H9 (cell line): Measurements from ENCODE around the gene LPP. TPM values are rescaled to one million over a fixed set of nuclear protein-coding genes. Genes with fewer than 3 reads are reported as not detected.

Experiments used
- DNase-seq: peaks from one replicate; pipeline ENCODE4 v3.0.0-alpha.2; 2017
- H2AFZ ChIP-seq: one replicate; pipeline ENCODE4 v1.6.1; 2013; ENCODE audit warnings: mild to moderate bottlenecking, low read length, control low read depth, moderate library complexity
- H2AK5ac ChIP-seq: 2 replicates; pipeline ENCODE4 v1.6.1; 2013; ENCODE audit warnings: low read length, control low read depth, mixed read lengths; ENCODE audit not compliant: insufficient read length
- H2BK120ac ChIP-seq: one replicate; pipeline ENCODE4 v1.6.1; 2013; ENCODE audit warnings: low read depth, mild to moderate bottlenecking, low read length, control low read depth, inconsistent platforms; ENCODE audit not compliant: poor library complexity, severe bottlenecking
- H2BK12ac ChIP-seq: 2 replicates; pipeline ENCODE4 v1.6.1; 2013; ENCODE audit warnings: low read length, control low read depth, mixed read lengths, low read depth; ENCODE audit not compliant: insufficient read length
- H2BK15ac ChIP-seq: 2 replicates; pipeline ENCODE4 v1.6.1; 2013; ENCODE audit warnings: low read depth, low read length, control low read depth
- H2BK20ac ChIP-seq: one replicate; pipeline ENCODE4 v1.6.1; 2013; ENCODE audit warnings: low read depth, mild to moderate bottlenecking, low read length, control low read depth, inconsistent platforms; ENCODE audit not compliant: poor library complexity, severe bottlenecking
- H2BK5ac ChIP-seq: 2 replicates; pipeline ENCODE4 v1.6.1; 2013; ENCODE audit warnings: low read length, control low read depth, mixed read lengths; ENCODE audit not compliant: insufficient read length
- H3K14ac ChIP-seq: 2 replicates; pipeline ENCODE4 v1.6.1; 2013; ENCODE audit warnings: low read length, control low read depth; ENCODE audit not compliant: insufficient read depth
- H3K18ac ChIP-seq: 2 replicates; pipeline ENCODE4 v1.6.1; 2013; ENCODE audit warnings: low read depth, mild to moderate bottlenecking, mixed read lengths, low read length, control low read depth; ENCODE audit not compliant: insufficient read length
- H3K23ac ChIP-seq: 2 replicates; pipeline ENCODE4 v1.6.1; 2013; ENCODE audit warnings: low read length, control low read depth, mixed read lengths, low read depth; ENCODE audit not compliant: insufficient read length
- H3K23me2 ChIP-seq: 2 replicates; pipeline ENCODE4 v1.6.1; 2013; ENCODE audit warnings: low read depth, mild to moderate bottlenecking, mixed read lengths, low read length, control low read depth; ENCODE audit not compliant: insufficient read length, poor library complexity, severe bottlenecking
- H3K27ac ChIP-seq: 2 replicates; pipeline ENCODE4 v1.5.1; 2013; ENCODE audit warnings: low read length, control low read depth, mixed read lengths, low read depth; ENCODE audit not compliant: insufficient read length
- H3K27me3 ChIP-seq: 2 replicates; pipeline ENCODE4 v1.6.1; 2013; ENCODE audit warnings: low read length, control low read depth, inconsistent platforms; ENCODE audit not compliant: insufficient read depth
- H3K4ac ChIP-seq: 2 replicates; pipeline ENCODE4 v1.6.1; 2013; ENCODE audit warnings: low read depth, mild to moderate bottlenecking, control low read depth, inconsistent platforms, low read length, moderate library complexity
- H3K4me1 ChIP-seq: 2 replicates; pipeline ENCODE4 v1.6.1; 2013; ENCODE audit warnings: low read length, control low read depth, inconsistent platforms; ENCODE audit not compliant: insufficient read depth
- H3K4me2 ChIP-seq: 2 replicates; pipeline ENCODE4 v1.6.1; 2013; ENCODE audit warnings: low read length, control low read depth, mixed read lengths; ENCODE audit not compliant: insufficient read length, insufficient read depth
- H3K56ac ChIP-seq: 2 replicates; pipeline ENCODE4 v1.6.1; 2013; ENCODE audit warnings: low read depth, mild to moderate bottlenecking, mixed read lengths, low read length, control low read depth; ENCODE audit not compliant: insufficient read length
- H3K79me1 ChIP-seq: 2 replicates; pipeline ENCODE4 v1.6.1; 2013; ENCODE audit warnings: low read depth, mild to moderate bottlenecking, moderate library complexity, low read length, control low read depth, inconsistent platforms; ENCODE audit not compliant: insufficient read depth, poor library complexity, severe bottlenecking
- H3K79me2 ChIP-seq: 2 replicates; pipeline ENCODE4 v1.6.1; 2013; ENCODE audit warnings: low read length, control low read depth, inconsistent platforms; ENCODE audit not compliant: insufficient read depth
- H3K9ac ChIP-seq: 2 replicates; pipeline ENCODE4 v1.6.1; 2013; ENCODE audit warnings: low read length, control low read depth, mixed read lengths; ENCODE audit not compliant: insufficient read length; ENCODE audit errors: extremely low read depth
- H3K9me3 ChIP-seq: one replicate; pipeline ENCODE4 v1.6.1; 2013; ENCODE audit warnings: low read depth, low read length, inconsistent platforms; ENCODE audit not compliant: control insufficient read depth
- H3T11ph ChIP-seq: one replicate; pipeline ENCODE4 v1.6.1; 2013; ENCODE audit warnings: mild to moderate bottlenecking, low read length, control low read depth, inconsistent platforms
- H4K20me1 ChIP-seq: one replicate; pipeline ENCODE4 v1.6.1; 2013; ENCODE audit not compliant: control insufficient read depth, insufficient read length, insufficient read depth
- H4K5ac ChIP-seq: 2 replicates; pipeline ENCODE4 v1.6.1; 2013; ENCODE audit warnings: low read depth, mild to moderate bottlenecking, mixed read lengths, low read length, control low read depth; ENCODE audit not compliant: insufficient read length
- H4K8ac ChIP-seq: replicated peaks from 2 replicates; pipeline ENCODE4 v1.6.1; 2013; ENCODE audit warnings: low read length, control low read depth, mixed read lengths, low read depth; ENCODE audit not compliant: insufficient read length
- H4K91ac ChIP-seq: 2 replicates; pipeline ENCODE4 v1.6.1; 2013; ENCODE audit warnings: low read depth, mild to moderate bottlenecking, moderate library complexity, mixed read lengths, low read length, control low read depth; ENCODE audit not compliant: insufficient read length
- H3K27ac Mint-ChIP-seq, 3 experiments: 2 replicates in 2 of 3; 3 replicates in 1 of 3; pipeline ENCODE4 v1.8.0; 2020 to 2021; ENCODE audit warnings: mixed read lengths in 3 of 3, mild to moderate bottlenecking in 1 of 3, moderate library complexity in 1 of 3
- H3K27me3 Mint-ChIP-seq: 2 replicates; pipeline ENCODE4 v1.8.0; 2021; ENCODE audit warnings: low read depth, mild to moderate bottlenecking, moderate library complexity, mixed read lengths
- H3K36me3 Mint-ChIP-seq, 3 experiments: 2 replicates in 2 of 3; 3 replicates in 1 of 3; pipeline ENCODE4 v1.8.0; 2020 to 2021; ENCODE audit warnings: low read depth in 3 of 3, mixed read lengths in 3 of 3; ENCODE audit not compliant: insufficient read depth in 1 of 3
- H3K4me1 Mint-ChIP-seq, 2 experiments: 2 replicates each; pipeline ENCODE4 v1.8.0; 2020; ENCODE audit warnings: mixed read lengths in 2 of 2
- H3K4me3 Mint-ChIP-seq, 2 experiments: 2 replicates in 1 of 2; 3 replicates in 1 of 2; pipeline ENCODE4 v1.8.0; 2020 to 2021; ENCODE audit warnings: mild to moderate bottlenecking in 2 of 2, mixed read lengths in 2 of 2, moderate library complexity in 1 of 2
- H3K9me3 Mint-ChIP-seq, 2 experiments: 2 replicates in 1 of 2; 3 replicates in 1 of 2; pipeline ENCODE4 v1.8.0; 2020; ENCODE audit warnings: mild to moderate bottlenecking in 2 of 2, mixed read lengths in 2 of 2, moderate library complexity in 1 of 2
- WGBS: extraction: QIAGEN DNeasy Blood & Tissue Kit; methylation state at CpG from one replicate; pipeline ENCODE4 v1.1.7; 2013; ENCODE audit warnings: missing lambda C conversion rate, low lambda C conversion rate, mixed read lengths; ENCODE audit not compliant: insufficient read length; ENCODE audit errors: extremely low coverage; 5-methylcytosine and 5-hydroxymethylcytosine counted together
- total RNA-seq: library from RNA; stranded (reverse); gene quantifications from 2 replicates; pipeline ENCODE4 v1.2.1, GENCODE V29; 2021
- TF ChIP-seq, protein P1 (sequence below): fragments of 200-600 bp; sonication (generic); conservative IDR thresholded peaks from 3 replicates; pipeline ENCODE4 v1.8.0; 2021; ENCODE audit warnings: antibody characterized with exemption, mild to moderate bottlenecking

The LPP gene
- total RNA-seq, 1 experiment from 2014 or later, result 64.6 TPM

DNA sequence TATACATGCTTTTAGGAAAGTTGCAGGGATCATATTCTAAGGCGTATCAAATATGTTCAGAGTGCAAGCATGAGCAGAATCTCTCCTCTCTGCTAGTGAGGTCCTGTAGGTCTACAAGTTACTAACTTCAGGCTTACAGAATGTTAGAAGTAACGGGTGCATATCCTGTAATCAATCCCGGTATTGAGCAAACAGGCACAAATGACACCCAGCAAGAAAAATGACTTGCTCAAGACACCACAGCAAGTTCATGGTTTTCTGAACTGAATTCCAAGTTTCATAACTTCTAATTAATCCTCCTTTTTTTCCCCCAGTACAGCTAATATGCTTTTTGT is 663.9 kb downstream of the LPP start:
- Mint-ChIP-seq H3K27ac (no peak overlapping the region), H3K9me3 (no peaks in the 10 kb centered on the region), H3K4me1 (peaks cover 0 to 8% of the 10 kb centered on the region in 2 experiments; a peak in 1 of 4 replicates), H3K27me3 (no peaks in the 10 kb centered on the region), H3K4me3 (no peak overlapping the region), H3K36me3 (no peaks in the 10 kb centered on the region)
- no peak overlapping the region for H2BK12ac ChIP-seq
- no peaks in the 10 kb centered on the region for H3K23me2 ChIP-seq
- H3T11ph ChIP-seq, result no peak overlapping the region
- H2BK15ac ChIP-seq, result no peak overlapping the region
- H3K18ac ChIP-seq, result no peak overlapping the region
- no peak overlapping the region for H2AK5ac ChIP-seq
- H3K27ac ChIP-seq, result no peak overlapping the region
- no peak overlapping the region for H2BK5ac ChIP-seq
- H2BK20ac ChIP-seq, result no peak overlapping the region
- no peaks in the 10 kb centered on the region for H3K79me2 ChIP-seq
- no peak overlapping the region for H3K4me2 ChIP-seq
- no peaks in the 10 kb centered on the region for H3K79me1 ChIP-seq
- no peaks in the 10 kb centered on the region for H3K4me1 ChIP-seq
- H3K27me3 ChIP-seq, result no peaks in the 10 kb centered on the region
- H4K8ac ChIP-seq, result no peak overlapping the region
- no peak overlapping the region for H3K23ac ChIP-seq
- no peaks in the 10 kb centered on the region for H3K9me3 ChIP-seq
- no peak overlapping the region for H3K56ac ChIP-seq
- H4K91ac ChIP-seq, result no peak overlapping the region
- no peaks in the 10 kb centered on the region for H4K20me1 ChIP-seq
- no peak overlapping the region for H2BK120ac ChIP-seq
- H3K9ac ChIP-seq, result no peak overlapping the region
- H3K4ac ChIP-seq, result no peak overlapping the region
- TF ChIP-seq, protein P1, sequence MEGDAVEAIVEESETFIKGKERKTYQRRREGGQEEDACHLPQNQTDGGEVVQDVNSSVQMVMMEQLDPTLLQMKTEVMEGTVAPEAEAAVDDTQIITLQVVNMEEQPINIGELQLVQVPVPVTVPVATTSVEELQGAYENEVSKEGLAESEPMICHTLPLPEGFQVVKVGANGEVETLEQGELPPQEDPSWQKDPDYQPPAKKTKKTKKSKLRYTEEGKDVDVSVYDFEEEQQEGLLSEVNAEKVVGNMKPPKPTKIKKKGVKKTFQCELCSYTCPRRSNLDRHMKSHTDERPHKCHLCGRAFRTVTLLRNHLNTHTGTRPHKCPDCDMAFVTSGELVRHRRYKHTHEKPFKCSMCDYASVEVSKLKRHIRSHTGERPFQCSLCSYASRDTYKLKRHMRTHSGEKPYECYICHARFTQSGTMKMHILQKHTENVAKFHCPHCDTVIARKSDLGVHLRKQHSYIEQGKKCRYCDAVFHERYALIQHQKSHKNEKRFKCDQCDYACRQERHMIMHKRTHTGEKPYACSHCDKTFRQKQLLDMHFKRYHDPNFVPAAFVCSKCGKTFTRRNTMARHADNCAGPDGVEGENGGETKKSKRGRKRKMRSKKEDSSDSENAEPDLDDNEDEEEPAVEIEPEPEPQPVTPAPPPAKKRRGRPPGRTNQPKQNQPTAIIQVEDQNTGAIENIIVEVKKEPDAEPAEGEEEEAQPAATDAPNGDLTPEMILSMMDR, result no peak
- H3K14ac ChIP-seq, result no peak overlapping the region
- no CpG with 5 or more reads among the region's 3 CpGs for WGBS
- H2AFZ ChIP-seq, result no peak overlapping the region
- H4K5ac ChIP-seq, result no peak overlapping the region
- no peak for DNase-seq
